Germinal center (tissue), 1 donor: ENCODE measurements around the gene KLC1.

Experiments
- DNase-seq: peaks from one replicate; pipeline ENCODE4 v3.0.0; 2012; ENCODE audit warnings: mixed read lengths, low spot score

Gene KLC1

GRCh38 chr14:103657471-103657870, 28.5 kb downstream of the KLC1 start:
- DNase-seq, result no peak

DNA sequence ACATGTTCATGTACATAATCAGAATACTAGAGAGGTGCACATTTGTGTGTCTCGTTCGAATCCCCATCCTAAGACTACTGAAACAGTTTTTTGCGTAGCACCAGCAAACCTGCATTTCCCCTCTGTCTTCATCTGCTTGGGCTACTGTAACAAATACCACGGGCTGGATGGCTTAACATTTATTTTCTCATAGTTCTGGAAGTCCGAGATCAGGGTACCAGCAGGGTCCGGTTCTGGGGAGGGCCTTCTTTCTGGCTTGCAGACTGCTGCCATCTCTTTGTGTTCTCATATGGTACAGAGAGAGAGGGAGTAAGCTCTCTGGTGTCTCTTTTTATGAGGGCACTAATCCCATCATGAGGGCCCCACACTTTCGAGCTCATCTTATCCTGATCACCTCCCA, 30.6 kb downstream of the KLC1 start:
- no peak for DNase-seq

- no peak for DNase-seq
These were observed 33.0 kb downstream of the KLC1 start for GRCh38 chr14:103662029-103662428.

GRCh38 chr14:103662591-103662990, 33.6 kb downstream of the KLC1 start:
- DNase-seq, result no peak

DNA sequence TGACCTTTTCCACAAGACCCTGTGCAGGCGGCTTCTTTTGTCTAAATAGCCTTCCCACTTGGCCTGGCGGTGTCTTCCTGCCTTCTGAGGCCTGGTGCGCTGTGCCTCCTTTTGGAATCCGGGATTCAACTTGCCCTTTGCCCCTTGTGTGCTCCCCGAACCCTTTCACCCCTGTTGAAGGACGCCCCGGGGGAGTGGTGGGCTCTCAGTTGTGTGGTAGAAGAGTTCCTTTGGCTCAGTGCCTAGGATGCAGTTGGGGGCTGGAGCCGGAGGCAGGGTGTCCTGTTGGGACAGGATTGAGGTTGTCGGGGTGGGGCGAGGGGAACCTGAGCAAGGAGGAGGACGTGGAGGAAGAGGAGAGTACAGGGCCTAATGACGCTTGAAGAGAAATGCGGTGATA, 34.5 kb downstream of the KLC1 start:
- DNase-seq, result no peak

DNA sequence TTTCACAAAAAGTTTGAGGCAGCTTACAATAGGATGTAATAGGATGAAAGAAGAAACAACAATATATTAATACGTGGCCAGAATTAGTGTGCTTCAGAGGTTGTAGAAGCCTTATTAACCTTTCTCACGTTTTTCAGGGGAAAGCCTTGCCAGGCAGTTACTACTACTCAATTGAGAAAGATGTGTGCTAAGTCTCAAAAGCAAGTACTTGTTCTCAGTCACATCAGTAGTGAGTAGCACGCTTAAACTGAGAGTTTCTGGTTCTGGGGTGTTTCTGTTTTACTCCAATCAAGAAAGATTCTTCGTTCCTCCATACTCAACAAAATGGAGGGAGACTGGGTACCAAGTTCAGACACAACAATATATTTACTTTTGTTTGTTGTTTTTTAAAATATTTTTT, 38.7 kb downstream of the KLC1 start:
- DNase-seq, result no peak

DNA sequence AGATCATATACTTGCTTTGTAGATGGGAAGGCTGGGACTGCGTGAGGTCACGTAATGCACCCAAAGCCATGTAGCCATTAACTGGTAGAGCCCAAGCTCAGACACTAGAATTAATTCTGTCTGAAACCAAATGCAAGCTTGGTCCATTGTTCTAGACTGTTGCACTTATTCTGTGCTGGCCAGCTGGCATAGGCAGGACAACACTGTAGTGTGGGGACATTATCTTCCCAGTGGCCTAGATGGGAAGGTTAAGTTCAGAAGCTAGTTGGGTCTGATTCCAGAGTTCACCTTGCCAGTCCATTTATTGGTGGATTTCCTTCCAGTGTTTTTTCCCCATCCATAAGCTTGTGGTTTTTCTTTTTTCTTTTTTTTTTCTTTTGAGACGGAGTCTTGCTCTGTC, 39.1 kb downstream of the KLC1 start:
- no peak for DNase-seq

GRCh38 chr14:103669370-103669769, 40.4 kb downstream of the KLC1 start:
- DNase-seq, result no peak

- no peak for DNase-seq
These were observed 42.9 kb downstream of the KLC1 start for GRCh38 chr14:103671911-103672310.

DNA sequence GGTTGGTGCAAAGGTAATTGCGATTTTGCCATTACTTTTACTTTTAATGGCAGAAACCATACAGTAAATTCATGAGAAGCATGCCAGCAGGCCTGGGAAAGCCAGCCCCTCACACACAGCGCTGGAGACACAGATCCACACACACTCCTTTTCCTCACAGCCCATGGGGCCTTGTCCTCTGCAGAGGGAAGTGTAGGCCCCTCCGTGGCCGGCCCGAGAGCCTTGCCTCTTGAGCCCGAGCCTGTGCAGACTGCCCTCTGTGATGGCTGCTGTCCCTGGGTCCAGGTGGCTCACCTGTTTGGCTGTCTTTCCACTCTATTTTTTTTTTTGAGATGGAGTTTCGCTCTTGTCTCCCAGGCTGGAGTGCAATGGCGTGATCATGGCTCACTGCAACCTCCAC, 46.9 kb downstream of the KLC1 start:
- no peak for DNase-seq

DNA sequence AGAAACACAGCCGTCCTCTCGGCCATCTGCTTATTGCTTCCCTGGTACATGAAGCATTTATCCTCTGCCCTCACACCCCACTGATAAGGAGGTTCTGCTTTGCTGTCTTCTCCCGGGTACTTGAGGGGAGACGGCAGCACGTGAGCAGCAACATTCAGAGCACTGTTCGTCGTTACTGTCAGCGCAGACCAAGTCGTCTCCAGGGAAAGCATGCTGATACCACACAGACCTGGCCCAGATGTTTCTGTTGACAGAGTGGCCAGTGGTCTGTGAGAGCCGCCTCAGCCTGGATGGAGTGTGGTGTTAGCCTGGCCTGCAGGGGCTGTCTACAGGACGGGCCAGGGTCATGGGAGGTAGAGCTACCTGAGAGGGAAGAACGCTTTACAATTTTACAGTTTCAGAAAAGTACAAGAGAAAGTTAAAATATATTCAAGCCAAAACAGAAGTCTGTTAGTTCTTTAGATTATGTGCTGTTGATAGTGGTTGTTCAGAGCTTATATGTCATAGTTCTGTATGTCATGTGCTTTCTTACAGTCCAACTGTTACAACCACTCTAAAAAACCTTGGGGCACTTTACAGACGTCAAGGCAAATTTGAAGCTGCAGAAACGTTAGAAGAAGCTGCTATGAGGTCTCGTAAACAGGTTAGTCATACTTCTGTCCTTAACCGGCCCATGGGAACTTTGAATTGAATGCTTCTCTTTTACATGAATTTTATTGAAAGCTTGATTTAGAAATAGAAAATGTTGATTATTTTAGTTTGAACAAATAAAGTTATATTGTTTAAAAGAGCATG, 48.1 kb downstream of the KLC1 start:
- no peak for DNase-seq

DNA sequence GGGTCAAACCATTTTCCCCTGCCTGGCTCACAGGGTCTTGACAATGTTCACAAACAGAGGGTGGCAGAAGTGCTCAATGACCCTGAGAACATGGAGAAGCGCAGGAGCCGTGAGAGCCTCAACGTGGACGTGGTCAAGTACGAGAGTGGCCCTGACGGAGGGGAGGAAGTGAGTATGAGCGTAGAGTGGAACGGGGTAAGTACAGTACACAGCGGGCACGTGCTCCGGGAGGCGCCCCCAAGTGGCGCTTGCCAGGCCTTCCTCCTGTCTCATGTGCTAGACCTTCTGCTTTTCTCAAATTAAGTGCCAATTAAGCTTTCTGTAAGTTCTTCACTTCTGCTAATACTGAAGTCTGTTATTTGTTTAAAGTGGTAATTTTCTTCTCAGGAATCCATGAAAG, 50.3 kb downstream of the KLC1 start:
- DNase-seq, result peak; percentile 82

DNA sequence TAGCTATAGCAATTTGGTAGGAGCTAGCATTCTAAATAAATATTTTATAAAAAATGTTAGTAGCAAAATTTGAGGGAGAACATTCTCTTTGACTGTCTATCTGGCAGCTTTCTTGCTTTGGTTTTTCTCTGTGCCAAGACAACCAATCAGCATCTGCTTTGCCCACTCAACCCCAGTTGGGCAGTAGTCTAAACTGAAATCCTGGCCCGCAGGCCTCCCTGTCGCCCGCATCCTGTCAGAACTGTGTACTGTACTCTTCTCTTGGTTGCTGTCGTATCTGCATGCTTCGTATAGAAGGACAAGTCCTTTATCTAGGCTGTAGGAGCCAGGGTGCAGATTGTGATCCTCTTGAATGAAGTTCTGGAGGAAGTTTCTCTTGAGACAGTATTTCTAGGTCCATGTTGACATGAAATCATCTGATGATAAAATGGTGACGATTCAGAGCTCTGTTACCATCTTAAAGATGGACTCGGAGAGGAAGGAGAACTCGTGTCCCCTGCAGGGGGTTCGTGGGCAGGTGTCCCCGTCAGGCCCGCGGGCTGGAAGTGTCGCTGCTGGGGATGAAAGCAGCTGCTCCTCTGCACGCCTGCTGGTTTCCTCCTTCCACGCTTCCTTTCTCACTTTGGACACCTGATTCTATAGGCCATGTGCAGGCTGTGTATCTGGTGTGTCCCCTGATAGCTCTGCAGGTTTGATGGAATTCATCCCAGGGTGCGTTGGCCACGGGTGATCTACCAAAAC, 51.6 kb downstream of the KLC1 start:
- DNase-seq, result no peak

GRCh38 chr14:103683139-103683538, 54.1 kb downstream of the KLC1 start:
- no peak for DNase-seq

DNA sequence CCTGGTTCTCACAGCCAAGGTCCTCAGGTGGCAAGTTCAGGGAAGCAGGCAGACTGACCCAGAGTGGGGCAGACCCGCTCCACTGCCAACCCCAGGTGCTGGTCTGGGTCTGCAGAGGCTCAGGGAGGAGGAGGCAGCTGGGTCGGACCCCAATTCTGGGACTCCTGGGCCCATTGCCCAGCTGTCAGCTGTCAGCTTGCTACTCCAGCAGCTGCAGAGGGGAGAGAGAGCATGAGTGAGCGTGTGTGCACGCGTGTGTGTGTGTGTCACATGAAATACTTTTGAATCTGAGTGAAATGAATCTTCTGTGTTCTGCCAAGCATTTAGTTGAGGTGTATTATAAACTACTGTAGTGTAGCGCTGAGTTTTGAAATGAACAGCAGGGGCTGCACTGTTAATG, 55.5 kb downstream of the KLC1 start:
- no peak for DNase-seq

GRCh38 chr14:103684871-103685270, 55.9 kb downstream of the KLC1 start:
- no peak for DNase-seq

DNA sequence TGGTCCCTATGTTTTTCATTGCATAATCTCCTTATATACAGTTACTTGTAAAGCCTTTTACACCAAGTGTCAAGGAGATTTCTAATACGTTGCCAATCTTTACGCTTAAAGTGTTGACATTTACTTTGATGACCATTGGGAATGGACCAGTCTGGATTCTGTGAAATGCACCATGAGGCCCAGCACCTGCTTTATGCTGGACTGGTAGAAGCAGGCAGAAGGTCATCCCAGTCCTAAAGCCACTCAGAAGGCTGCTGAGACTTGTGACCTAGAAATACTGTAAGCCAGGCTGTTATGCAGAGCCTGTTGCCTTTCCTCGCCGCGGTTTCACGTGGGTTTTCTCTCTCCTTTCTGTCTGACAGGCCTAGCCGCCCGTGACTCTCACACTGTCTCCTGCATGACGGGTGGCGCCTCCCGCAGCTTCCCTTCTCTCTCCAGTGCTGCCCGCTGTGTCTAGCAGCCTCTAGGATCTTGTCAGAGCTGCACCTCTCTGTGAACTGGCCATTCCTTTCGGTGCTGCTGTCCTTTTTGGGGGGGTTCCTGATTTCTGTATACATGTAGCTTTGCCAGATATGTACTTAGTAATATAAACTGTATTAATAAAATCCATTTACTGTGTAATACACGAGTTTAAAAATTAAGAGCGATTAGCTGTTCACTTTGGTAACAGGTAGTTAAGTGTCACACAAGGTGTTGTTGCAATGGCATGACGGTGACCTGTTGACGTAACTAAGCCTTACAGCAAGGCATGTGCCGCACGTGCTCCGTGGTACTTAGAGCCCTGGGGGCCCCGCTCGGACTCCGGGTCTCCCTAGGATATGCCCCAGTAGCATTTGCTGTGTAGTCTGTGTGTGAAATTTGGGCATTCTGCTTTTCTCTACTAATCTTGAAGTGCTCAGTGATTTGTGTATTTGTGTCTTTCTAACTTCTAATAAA, 56.5 kb downstream of the KLC1 start:
- no peak for DNase-seq

- no peak for DNase-seq
These were observed 57.9 kb downstream of the KLC1 start for GRCh38 chr14:103686831-103687485.

GRCh38 chr14:103687712-103688111, 58.7 kb downstream of the KLC1 start:
- DNase-seq, result no peak

DNA sequence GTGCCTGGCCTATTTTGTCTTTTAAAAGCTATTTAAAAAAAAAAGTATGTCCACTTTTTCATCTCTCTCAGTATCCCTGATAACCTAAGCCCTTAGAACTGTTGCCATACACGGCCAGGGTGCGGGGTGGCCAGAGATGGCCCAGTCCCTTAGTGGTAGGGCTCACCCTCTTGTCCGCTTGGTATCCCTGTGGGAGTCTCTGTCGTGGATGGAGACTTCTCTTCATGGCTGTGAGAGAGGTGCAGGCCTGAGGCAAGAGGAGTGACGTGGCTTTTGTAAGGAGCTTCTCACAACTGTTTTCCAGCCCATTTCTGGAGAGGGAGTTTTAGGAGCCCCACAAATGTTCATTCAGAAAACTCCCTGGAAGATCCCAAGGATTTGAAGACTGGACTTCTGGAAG, 59.4 kb downstream of the KLC1 start:
- DNase-seq, result no peak

DNA sequence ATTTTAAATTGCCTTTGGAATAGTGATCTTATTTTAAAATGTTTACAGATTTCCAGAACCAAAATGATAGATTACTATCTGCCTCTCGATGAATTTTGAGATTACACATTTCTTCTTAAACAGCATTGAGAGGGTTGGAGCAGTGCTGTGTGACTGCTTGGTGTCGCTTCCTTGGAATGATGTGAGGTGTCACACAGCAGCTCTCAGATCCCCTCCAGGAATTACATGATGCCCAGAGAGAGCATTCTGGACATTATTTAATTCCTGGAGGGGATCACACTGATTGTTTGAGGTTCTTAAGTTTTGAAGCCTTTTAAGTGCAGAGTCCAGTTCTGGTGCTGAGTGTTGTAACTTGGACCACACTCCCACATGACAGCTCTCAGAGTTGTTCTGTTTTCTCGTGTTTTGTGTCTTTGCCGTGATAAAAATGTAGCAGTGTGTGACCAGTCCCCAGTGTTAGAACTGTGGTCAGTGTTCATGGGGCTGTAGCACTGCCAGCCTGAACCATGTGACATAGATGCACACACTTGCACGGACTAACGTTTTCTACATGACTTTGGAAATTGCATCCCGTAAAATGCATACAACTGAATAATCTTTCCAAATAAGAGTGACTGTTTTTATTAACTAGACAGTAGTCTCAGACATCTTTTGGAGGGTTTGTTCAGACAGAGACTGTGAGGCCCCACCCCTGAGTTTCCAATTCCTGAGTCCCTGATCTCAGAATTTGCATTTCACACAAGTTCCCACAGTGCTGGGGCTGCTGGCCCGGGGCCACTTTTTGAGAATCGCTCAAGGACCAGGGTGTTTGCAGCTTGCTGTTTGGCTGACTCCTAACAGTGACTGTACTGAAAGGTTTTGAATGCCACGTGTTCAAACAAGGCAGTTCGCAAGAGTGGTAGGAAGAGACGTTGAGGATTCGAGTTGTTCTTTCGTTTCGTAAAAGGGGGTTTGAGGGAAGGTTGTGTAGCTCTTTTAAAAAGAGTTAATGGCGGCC, 60.2 kb downstream of the KLC1 start:
- peak; percentile 74 for DNase-seq
